ENCODE measurements around the gene CLASP1.
"Not testable (repeated sequence)": the region's sequence is repeated elsewhere in the genome, so short reads cannot be mapped to it uniquely, and the experiment has no call there.

CLASP1 gene

DNA sequence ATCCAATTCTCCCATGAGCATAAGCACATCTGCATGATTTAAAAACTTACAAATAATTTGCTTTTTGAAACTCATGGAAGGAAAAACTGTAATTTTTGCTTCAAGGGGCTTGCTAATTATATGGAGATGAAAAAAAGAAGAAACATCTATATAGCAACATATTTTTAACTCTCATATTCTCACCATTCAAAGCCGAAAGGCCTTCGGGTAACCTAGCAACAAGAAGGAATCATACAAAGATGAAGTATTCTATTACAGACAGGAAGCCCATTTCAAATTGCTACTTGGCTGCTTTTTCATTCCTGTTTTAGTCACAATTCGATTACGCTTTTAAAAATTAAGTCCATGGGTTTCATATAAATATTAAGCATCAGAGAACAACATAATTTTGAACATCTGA lies 157.7 kb downstream of the CLASP1 start:
- no peak for DNase-seq

DNA sequence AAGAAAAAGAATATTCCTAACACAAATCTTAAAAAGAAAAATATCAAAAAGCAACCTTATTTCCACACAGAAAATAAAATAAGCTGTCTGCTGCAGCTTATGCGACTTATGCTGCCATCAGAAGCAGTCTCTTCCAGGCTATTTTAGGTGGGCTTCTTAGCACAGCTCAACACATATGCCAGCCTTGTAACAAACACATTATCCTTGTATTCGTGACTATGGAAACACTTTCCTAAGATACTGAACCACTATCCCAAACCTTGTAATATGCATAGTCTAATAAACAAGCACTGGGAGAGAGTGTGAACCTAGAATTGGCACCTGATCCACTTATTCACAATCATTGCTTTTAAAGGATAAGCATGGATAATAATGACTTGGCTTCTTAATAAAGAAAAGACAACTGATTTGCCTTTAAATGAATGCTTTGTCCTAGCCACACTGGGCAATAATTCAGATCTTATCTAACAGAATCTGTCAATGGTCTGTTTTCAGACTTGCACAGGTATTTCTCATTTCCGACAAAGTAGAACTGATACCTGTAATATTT lies 158.6 kb downstream of the CLASP1 start:
- no peak for DNase-seq

DNA sequence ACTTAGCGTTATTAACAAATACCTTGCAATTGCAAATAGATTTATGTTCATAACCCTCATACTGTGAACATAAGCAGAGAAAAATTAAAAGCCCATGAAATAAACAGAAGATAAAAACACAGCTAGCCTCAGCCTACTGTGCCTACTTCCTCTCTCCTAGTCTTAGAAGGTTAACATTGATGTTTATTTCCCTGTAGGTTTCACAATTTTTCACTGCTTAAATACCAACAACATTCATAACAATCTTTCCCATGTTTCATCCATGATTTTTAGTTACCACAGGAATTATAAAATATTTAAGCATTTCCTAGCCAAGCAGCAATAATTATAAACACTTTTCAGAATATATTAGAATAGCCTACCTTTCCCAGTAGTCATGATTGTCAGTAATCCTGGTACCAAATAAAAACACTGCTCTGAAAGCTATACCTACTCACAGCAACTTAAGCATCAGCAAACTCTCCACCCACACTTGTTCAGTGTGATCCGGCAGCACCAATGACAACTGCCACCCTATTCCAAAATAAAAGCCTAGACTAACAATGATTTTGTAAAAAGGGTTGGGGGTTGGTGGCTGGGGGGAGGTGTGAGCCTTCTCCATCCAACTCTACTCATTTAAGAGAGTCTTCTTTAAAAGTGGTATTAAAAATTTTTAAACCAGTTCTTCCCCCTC lies 159.2 kb downstream of the CLASP1 start:
- DNase-seq: no peak

DNA sequence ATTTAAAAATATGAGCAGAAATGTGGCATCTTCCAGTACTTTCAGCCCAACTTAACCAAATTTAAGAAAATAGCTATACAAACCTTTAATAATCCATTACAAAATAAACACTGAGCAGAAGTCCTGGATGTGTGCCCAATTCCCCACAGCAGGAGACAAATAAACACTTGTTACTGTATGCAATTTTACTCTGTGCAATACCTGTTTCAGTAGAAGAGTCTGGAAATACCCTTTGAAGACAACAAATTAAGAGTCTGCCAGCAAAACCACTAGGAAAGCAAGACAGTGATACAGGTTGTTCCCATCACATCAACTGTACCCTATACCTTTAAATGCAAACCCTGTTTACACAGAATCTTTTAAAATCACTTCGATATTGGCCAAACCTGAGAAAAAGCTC lies 160.0 kb downstream of the CLASP1 start:
- peak; percentile 48 for DNase-seq

DNA sequence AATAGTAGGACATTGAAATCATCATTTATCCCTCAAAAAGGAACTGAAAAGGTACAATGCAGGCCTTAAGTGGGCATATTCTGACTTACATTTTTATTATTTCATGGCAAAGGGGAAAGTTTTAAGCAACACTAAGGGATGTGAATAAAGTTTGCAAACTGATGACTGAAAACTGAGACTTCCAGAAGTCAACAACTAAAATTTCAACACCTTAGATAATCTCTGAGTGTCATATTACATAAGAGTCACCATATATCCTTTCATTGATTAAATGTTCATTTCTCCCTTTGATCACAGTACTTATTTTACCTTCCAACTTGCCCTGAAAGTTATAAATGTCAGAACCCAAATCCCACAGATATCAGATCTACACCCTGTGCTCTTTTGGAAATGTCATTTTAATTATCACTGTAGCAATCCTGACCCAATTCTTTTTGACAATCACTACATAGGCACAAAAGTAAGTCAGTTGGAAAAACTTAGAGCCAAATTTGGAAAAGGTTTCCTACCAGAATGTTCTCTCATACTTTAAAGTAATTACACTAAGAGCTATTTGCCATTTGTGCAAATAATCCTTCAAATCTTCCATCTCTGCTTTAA lies 163.0 kb downstream of the CLASP1 start:
- DNase-seq: no peak

DNA sequence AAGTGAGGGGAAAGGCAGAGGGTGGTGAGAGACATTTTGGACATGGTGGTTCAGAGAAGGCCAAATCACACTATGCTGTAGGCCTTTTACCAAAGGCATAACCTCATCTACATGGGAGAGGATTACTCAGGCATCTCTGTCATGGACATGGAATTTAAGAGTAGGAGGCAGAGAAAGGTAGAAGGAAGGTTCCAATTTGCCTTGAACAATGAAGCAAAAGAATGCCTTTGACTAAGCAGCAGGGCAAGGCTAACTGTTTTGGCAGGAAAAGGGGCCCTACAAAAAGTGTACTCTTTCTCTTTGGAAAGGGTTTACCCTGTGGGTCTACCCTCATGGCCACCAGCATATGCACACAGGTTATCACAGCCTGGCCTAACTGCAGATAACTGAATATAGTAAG lies 164.2 kb downstream of the CLASP1 start:
- no peak for DNase-seq

DNA sequence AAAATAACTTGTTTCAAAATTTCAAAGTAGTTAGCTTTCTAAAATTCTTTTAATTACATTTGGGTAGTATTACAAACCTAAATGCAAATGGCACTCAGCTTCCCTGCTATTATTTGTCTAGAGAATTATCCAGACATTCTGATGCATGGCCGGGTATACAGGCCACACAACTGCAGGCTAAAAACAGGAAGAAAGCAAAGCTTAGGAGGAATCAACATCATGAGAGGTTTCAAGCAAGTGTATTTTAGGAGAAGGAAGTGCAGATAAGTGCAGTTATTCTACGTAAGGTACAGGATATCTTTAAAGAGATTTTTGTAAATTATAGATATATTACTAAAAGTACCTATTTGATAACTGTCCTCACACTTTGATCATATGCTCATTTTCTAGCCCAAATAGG lies 165.4 kb downstream of the CLASP1 start:
- DNase-seq: no peak

DNA sequence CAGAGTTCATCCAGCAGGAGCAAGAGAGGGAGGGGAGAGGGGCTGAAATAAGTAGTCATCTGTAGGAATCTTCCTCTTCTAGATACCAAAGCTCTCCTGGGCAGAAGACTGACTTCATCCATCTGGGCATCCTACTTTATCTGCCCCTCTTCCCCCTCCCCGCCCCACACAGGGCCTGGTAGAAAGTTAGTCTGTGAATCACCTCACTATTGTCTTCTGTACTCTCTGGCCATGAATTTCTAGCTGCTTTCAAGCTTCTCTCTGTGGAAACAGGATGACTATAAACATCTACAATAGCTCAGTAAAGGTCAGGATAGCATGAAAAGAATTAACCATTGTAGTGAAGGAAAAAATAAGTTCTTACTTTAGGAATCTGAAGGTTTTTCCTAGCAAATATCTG lies 166.2 kb downstream of the CLASP1 start:
- no peak for DNase-seq

DNA sequence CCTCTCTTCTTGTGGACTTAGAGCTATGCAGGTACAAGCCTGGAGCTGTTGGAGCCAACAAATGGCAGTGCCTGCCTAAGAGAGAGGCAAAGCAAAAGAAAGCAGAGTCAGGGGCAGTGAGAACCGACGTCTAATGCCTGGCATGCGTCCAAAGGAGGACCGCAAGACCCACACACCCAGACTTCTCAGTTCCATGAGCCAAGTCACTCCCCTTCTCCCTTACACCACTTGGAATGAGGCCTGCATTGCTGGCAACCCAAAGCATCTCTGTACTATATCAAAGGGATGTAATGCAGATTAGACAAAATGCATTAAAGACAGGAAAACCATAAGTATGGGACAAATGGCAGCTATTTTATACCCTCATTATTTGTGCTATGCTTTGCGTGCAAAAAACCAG lies 168.4 kb downstream of the CLASP1 start:
- no peak for DNase-seq

DNA sequence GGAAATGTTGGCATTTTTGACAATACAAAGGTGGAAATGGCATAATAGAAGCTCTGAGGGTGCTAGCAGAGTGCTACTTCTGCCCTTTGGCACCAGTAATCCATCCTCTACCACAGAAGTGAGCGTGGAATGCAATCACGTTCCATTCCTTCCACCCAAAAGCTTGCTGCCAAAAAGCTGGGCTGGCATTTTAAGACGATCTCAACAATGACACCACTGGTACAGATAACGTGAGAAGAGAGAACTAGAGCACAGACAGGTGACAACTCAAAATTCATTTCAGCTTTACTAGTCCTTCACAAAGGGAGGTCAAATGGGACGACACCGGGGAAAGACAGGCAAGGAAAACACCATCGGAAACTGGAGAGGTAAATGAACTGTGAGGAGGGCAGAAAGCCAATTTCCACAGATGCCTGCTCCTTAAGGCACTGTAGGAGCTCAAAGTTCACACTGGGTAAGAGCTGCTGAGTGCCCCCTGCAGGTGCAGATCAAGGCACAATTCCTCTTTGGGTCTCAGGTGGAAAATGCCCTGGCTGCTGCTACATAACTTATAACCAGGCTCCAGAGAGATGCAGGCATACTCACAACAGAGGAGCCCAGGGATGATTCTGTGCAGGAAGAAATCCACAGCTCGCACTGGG lies 169.3 kb downstream of the CLASP1 start:
- DNase-seq: no peak

DNA sequence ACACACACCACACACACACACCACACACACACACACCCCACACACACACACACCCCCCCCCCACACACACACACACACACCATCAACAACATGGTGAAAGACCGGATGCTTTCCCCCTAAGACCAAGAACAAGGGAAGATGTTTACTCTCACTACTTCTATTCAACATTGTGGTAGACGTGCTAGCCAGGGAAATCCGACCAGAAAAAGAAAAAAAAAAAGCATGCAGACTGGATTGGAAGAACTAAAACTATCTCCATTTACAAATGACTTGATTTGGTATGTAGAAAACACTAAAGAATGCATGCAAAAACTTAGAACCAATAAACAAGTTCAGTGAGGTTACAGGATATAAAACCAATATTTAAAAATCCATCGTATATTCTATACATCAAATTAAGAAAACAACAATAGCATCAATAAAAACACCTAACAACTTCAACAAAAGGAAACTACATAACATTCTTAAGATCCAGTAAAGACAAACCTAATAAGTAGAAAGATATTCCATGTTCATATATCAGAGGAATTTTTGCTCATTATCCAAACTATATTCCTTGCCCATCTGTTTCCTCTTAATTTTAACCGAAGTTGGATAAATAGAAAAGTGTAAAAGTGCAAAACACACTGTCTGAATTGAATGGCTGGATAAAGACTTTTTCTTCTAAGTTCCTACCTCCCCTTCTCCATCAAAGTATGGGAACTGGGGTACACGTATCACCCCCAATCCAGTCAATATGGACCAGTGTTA lies 170.1 kb downstream of the CLASP1 start:
- DNase-seq: no peak

DNA sequence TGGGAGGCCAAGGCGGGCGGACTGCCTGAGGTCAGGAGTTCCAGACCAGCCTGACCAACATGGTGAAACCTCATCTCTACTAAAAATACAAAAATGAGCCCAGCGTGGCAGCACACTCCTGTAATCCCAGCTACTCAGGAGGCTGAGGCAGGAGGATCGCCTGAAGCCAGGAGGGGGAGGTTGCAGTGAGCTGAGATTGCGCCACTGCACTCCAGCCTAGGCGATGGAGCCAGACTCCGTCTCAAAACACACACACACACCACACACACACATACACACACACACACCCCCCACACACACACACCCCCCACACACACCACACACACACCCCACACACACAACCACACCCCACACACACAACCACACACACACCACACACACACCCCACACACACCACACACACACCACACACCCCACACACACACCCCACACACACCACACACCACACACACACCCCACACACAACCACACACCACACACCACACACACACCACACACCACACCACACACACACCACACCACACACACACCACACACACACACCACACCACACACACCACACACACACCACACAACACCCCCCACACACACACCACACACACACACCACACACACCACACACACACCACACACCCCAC lies 170.8 kb downstream of the CLASP1 start:
- not testable (repeated sequence) for DNase-seq

DNA sequence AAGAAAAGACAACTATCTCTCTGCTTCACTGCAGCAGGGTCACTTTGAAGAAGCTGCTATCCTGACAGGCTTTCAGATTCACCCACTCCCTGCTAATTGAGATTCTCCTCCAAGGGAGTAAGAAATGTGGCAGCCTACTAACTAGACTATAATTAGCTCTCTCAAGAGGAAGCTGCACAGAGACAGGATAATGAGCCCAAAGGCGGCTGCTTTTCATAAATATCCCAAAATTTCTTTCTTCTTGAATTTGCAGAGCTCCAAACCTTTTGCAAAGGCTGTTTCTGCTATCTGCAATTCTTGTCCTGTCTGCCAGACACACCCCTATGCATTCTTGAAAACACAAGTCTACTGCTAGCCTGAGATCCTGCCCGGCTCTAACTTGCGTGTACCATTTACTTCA lies 172.6 kb downstream of the CLASP1 start:
- DNase-seq: no peak

DNA sequence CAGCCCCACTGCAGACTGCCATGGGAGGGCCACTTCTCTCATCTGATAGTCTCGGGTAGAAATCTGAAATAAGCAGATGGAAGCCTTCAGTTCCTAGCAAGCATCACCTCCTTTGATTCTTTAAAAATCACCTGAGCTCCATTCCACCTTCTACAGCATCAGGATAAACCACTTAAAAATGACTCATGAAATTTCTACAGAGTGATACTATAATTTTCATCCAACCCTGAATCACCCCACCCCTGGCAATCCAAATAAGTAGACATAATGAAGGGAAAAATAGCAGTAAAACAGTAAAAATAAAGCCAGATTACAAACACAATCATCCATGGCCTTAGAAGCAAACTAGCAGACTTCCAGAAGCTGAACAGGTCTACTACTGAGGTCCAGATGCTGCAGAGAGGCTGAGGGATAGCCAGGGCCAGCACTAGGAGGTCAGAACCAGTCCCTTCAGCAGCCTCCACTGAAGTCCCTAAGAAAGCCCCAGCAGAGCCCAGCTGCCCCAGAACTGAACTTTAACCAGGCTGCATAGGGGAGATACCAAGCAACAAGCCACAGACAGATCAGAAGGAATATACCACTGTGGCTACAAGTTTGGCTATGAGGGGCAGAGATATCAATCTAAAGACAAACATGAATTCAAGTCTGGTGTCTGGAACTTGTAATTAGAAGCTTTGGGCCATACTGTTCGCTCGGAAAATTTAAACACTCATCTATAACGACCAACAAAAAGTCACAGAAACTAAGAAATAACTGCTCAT lies 173.3 kb downstream of the CLASP1 start:
- no peak for DNase-seq

DNA sequence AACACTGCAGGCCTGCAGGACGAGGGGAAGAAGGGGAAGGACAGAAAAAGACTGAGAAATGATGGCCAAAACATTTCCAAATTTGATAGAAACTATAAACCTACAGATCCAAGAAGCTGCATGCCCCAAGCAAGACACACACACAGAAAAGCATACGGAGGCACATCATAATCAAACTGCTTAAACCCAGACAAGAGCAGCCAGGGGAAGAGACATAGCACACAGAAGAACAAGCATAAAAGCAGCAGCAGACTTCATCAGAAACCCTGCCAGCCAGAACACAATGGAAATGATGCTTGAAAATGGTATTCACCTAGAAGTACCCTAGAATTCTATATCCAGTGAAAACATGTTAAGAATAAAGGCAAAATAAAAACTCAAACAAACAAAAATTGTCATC lies 175.8 kb downstream of the CLASP1 start:
- no peak for DNase-seq

DNA sequence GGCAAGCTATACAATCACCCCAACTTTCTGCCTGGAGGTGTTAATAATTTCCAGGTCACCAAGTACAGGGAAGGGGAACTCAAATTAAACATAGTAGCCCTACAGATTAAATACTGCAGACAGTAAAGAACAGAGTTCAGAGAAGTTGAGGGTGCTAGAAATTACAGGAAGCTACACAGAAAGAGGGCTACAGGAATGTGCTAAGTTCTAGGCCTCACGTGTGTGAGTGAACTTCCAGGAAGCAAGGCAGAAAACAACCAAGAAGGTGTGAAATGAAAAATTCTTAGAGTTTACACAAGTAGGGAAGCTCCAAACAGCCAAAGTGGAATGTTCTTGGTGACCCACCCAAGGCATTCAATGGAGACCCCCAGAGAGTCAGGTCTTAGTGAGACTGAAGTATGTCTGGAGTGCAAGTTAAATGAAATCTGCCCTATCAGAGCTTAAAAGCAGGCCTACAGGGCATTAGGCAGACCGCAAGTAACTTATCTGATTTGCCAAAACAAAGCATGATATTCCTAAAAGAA lies 176.7 kb downstream of the CLASP1 start:
- no peak for DNase-seq

DNA sequence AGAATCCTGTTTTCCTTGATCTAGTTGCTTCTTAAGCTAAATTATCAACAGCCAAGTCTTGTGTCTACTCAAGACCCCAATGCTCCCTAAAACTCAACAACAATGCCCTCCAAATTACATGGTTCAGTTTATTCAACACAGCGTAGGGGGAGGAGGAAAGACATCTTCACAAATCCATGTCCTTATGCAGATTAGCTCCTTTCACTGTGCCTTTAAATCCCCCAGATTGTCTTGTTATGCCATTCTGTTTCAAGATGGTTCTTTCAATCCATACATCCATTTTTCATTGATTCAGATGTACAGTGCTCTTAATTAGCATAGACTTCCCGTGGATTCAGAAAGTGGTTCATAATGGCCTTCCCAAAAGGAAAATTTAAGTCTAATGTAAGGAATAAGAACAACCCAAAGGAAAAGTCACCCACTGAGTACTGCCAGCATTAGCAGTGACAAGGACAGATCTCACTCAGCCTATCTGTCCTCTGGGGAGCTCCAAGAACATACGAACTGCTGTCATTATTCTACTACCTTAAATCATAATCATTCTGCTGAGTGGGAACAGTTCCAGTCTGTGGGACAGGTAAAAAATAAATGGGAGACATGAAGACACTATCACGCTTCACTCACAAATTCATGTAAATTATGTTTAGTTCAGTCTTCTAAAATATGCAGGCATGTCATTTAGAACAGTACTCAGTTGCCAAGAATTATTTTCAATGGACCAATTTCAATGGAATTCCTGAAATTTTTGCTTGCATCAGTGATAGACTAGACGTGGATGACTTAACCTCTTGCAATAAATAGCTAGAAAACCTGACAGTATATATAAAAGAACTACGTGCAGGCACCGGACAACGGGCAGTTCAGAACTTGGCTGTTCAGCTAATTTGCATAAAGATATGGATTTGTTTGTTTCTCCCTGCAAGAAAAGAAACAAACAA lies 177.5 kb downstream of the CLASP1 start:
- DNase-seq: no peak

DNA sequence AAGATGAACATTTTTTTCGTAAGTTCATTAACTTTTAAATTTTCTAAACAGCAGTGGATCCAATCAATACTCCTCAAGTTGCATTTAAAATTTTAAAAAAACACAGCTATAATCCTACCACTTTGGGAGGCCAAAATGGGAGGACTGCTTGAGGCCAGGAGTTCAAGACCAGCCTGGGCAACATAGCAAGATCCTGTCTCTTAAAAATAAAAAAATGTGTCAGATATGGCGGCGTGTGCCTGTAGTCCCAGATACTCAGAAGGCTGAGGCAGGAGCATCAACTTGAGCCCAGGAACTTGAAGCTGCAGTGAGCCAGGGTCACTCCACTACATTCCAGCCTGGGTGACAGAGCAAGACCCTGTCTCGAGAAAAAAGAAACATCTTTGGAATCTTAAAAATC lies 178.3 kb downstream of the CLASP1 start:
- DNase-seq: no peak

DNA sequence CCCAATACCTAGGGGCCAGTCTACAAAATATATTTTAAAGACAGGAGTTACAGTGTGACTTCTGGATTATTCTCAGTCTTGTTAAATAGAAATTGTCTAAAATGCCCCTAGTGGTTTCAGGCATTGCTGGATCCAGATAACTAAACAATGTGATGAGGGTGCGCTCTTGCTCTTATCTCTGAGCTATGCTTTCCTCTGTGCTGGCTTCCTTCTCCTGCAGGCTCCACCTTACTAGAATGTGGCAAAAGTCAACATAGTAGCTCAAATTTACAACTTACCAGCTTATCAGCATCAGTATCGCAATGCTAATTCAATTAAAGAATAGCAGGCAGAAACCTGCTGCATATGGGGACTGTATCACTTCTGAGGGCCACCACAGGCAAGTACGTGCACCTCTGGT lies 179.9 kb downstream of the CLASP1 start:
- DNase-seq: no peak

DNA sequence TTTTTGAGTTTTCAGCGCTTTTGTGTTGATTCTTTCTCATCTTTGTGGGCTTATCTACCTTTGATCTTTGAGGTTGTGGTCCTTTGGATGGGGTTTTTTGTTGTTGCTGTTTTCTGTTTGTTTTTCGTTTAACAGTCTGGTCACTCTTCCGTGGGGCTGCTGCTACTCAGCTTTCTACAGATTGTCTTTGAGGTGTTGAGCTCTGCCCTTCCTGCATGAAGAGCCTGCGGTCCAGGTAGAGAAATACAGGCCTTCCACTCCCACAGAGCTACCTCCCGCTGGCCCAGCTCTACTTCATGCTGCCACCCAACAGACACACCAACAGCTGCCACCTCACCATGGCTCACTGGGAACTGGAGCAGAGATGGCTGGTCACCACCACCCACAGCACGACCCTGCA lies 180.3 kb downstream of the CLASP1 start:
- no peak for DNase-seq

DNA sequence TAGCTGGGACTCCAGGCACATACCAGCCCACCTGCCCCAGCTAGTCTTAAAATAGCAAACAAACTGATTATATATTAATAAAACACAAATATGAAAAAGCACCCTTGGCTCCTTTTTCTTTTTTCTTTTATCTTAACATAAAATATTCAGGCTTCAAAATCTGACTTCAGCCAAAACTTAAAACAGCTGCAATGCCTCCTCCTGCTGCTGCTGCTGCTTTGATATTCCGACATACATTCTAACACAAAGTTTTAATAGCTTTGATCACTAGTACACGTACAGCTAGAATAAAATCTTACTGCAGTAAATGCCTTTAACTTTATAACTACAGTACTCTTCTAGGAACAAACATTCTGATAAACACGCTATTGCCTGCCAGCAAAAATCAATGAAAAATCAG lies 190.0 kb downstream of the CLASP1 start:
- DNase-seq: no peak

Data from NCI-H1694 treated with DMSO at 0.1 percent for 48 hours (cell line).